ENCODE results near the gene NETO1. TPM values are rescaled to one million over a fixed set of nuclear protein-coding genes. Genes with fewer than 3 reads are reported as not detected.

NETO1 gene
- total RNA-seq, 1 experiment from 2014 or later, result 5.9 TPM

DNA sequence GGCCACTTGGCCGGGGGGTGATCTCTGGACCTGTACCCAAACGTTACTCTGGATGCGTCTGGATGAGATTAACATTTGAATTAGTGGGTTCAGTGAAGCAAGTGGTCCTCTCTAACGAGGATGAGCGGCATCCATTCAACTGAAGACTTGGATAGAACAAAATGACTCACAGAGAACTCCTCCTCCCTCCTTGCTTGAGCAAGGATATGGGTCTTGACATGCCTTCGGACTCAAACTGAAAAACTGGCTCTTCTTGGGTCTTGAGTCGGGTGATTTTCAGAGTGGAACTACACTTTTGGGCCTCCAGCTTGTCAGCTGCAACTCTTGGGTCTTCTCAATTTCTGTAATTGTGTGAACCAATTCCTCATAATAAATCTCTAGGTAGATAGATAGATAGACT is 47.2 kb downstream of the NETO1 start:
- no peak overlapping the region for H4K5ac ChIP-seq (ENCODE audit: insufficient read length, low read depth, low read length)
- H3K23ac ChIP-seq (ENCODE audit: insufficient read length, low read depth, low read length), result no peak overlapping the region
- H3K4ac ChIP-seq (ENCODE audit: low read depth, low read length), result no peak overlapping the region
- H4K91ac ChIP-seq (ENCODE audit: insufficient read length, low read depth, low read length), result no peak overlapping the region
- H4K20me1 ChIP-seq (ENCODE audit: control insufficient read depth, insufficient read depth, insufficient read length), result no peaks in the 10 kb centered on the region
- H3K27me3 ChIP-seq (ENCODE audit: insufficient read depth, low read length), result no peaks in the 10 kb centered on the region
- H3K27ac ChIP-seq (ENCODE audit: insufficient read length, low read depth, low read length), result no peak overlapping the region
- H3K4me1 ChIP-seq (ENCODE audit: insufficient read depth, low read length), result no peaks in the 10 kb centered on the region; the same call in 1 of the 2 replicates
- H2BK120ac ChIP-seq (ENCODE audit: low read depth, low read length, poor library complexity, severe bottlenecking), result no peak overlapping the region
- H3K9me3 ChIP-seq (ENCODE audit: control insufficient read depth, low read depth, low read length), result no peaks in the 10 kb centered on the region
- no peak overlapping the region for H3K18ac ChIP-seq (ENCODE audit: insufficient read length, low read depth, low read length)
- Mint-ChIP-seq H3K4me1 (peaks cover 0 to 4% of the 10 kb centered on the region in 2 experiments; a peak in 1 of 4 replicates), H3K27me3 (ENCODE audit: low read depth) (no peaks in the 10 kb centered on the region), H3K9me3 (no peaks in the 10 kb centered on the region), H3K27ac (no peak overlapping the region), H3K4me3 (no peak overlapping the region), H3K36me3 (ENCODE audit: insufficient read depth in 1 of 3, low read depth in 3 of 3) (no peaks in the 10 kb centered on the region)
- no peak overlapping the region for H2AFZ ChIP-seq (ENCODE audit: low read length)
- no peak for DNase-seq
- H3K9ac ChIP-seq (ENCODE audit: extremely low read depth, insufficient read length, low read length), result no peak overlapping the region
- no peak overlapping the region for H3K14ac ChIP-seq (ENCODE audit: insufficient read depth, low read length)
- no peak overlapping the region for H2BK20ac ChIP-seq (ENCODE audit: low read depth, low read length, poor library complexity, severe bottlenecking)
- WGBS (ENCODE audit: extremely low coverage, insufficient read length, low lambda C conversion rate), result no CpG with 5 or more reads among the region's 7 CpGs
- H3K4me2 ChIP-seq (ENCODE audit: insufficient read depth, insufficient read length, low read length), result no peak overlapping the region
- no peak overlapping the region for H4K8ac ChIP-seq (replicated peaks; ENCODE audit: insufficient read length, low read depth, low read length)
- no peak overlapping the region for H3K56ac ChIP-seq (ENCODE audit: insufficient read length, low read depth, low read length)
- no peaks in the 10 kb centered on the region for H3K23me2 ChIP-seq (ENCODE audit: insufficient read length, low read depth, low read length, poor library complexity, severe bottlenecking)
- no peak overlapping the region for H3T11ph ChIP-seq (ENCODE audit: low read length)
- no peaks in the 10 kb centered on the region for H3K79me1 ChIP-seq (ENCODE audit: insufficient read depth, low read depth, low read length, poor library complexity, severe bottlenecking)
- TF ChIP-seq, protein P1, sequence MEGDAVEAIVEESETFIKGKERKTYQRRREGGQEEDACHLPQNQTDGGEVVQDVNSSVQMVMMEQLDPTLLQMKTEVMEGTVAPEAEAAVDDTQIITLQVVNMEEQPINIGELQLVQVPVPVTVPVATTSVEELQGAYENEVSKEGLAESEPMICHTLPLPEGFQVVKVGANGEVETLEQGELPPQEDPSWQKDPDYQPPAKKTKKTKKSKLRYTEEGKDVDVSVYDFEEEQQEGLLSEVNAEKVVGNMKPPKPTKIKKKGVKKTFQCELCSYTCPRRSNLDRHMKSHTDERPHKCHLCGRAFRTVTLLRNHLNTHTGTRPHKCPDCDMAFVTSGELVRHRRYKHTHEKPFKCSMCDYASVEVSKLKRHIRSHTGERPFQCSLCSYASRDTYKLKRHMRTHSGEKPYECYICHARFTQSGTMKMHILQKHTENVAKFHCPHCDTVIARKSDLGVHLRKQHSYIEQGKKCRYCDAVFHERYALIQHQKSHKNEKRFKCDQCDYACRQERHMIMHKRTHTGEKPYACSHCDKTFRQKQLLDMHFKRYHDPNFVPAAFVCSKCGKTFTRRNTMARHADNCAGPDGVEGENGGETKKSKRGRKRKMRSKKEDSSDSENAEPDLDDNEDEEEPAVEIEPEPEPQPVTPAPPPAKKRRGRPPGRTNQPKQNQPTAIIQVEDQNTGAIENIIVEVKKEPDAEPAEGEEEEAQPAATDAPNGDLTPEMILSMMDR (conservative IDR thresholded peaks at IDR 0.05), result no peak
- H3K79me2 ChIP-seq (ENCODE audit: insufficient read depth, low read length), result no peaks in the 10 kb centered on the region
- H2BK5ac ChIP-seq (ENCODE audit: insufficient read length, low read length), result no peak overlapping the region
- H2BK12ac ChIP-seq (ENCODE audit: insufficient read length, low read depth, low read length), result no peak overlapping the region
- no peak overlapping the region for H2BK15ac ChIP-seq (ENCODE audit: low read depth, low read length)
- H2AK5ac ChIP-seq (ENCODE audit: insufficient read length, low read length), result no peak overlapping the region
